ENCODE measurements around the gene RFPL3. TPM values are rescaled to one million over a fixed set of nuclear protein-coding genes. Genes with fewer than 3 reads are reported as not detected.

RFPL3 gene
- total and polyA plus RNA-seq, 2 of the 13 experiments (the other 11 are each of a cell fraction or from before 2014, with no cell fraction given): not detected

DNA sequence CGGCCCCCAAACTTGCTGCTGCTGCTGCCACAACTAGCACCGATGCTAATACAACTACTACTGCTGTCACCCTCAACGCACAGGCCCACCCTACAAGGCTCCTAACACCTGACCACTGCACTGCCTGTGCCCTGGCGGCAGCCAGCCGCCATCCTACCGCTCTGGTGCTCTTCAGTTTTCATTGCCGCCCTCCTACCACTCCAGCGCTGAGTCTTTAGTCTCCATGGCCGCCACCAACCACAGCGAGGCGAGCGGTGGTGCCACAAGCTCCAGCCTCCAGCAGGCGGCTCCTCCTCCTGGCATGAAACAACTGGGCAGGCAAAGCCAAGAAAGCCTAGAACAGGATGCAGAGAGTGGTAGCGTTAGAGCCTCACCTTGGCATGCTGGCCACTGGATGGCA, 5.0 kb upstream of the RFPL3 start:
- no peak overlapping the region for H3K4me3 ChIP-seq (replicated peaks in 1 of 3; ENCODE audit: insufficient read depth in 1 of 3, low read depth in 2 of 3, low read length in 3 of 3)
- ChIA-PET POLR2A (no interaction called here), CTCF (ENCODE audit: low intra/inter-chr PET ratio, low total read pairs) (no interaction called here)
- WGBS (ENCODE audit: low lambda C conversion rate): 68% methylated on average over 6 of the region's 14 CpGs
- peak; percentile 40; the same call in 1 of the 3 replicates for ATAC-seq
- no peaks in the 10 kb centered on the region for H3K36me3 ChIP-seq (replicated peaks in 1 of 2; ENCODE audit: control insufficient read depth in 1 of 2, insufficient read depth in 2 of 2, low read length in 2 of 2)
- H3K4me2 ChIP-seq (ENCODE audit: low read depth, low read length): no peak overlapping the region
- in situ Hi-C loops (cut with HindIII; ENCODE audit: extremely low pct_ligation_motif_present, low pct_unique_long_range_greater_than_20kb) (no loop called here), intact Hi-C loops (cut with micrococcal nuclease; ENCODE audit: unreplicated experiment) (no loop called here)
- no peak overlapping the region for H2AFZ ChIP-seq (ENCODE audit: low read length)
- H3K27ac ChIP-seq (ENCODE audit: extremely low read length, insufficient read depth, low read length): no peak overlapping the region
- H3K79me2 ChIP-seq (ENCODE audit: insufficient read depth, low read length): no peaks in the 10 kb centered on the region
- H3K9ac ChIP-seq (ENCODE audit: insufficient read depth, low read depth, low read length): no peak overlapping the region
- no peak for FAIRE-seq
- 0 out of 2 replicates have a peak, but pooled peaks have one; percentile 2 for TF ChIP-seq ZNF687 (CRISPR knock-in tag; IDR thresholded peaks at IDR 0.05)
- TF ChIP-seq NPAS2 (CRISPR knock-in tag; IDR thresholded peaks at IDR 0.05; ENCODE audit: borderline replicate concordance): no peak
- no peaks in the 10 kb centered on the region for H3K27me3 ChIP-seq (ENCODE audit: control insufficient read depth in 1 of 2, insufficient read depth in 2 of 2, low read length in 2 of 2)
- H3K4me1 ChIP-seq (ENCODE audit: insufficient read depth, low read length): no peaks in the 10 kb centered on the region
- H4K20me1 ChIP-seq (ENCODE audit: insufficient read depth, low read length): no peaks in the 10 kb centered on the region
- DNase-seq (ENCODE audit: low spot score): no peak
- BruUV-seq (replicated peaks): no TSS peak
- H3K9me3 ChIP-seq (ENCODE audit: low read length): no peaks in the 10 kb centered on the region

DNA sequence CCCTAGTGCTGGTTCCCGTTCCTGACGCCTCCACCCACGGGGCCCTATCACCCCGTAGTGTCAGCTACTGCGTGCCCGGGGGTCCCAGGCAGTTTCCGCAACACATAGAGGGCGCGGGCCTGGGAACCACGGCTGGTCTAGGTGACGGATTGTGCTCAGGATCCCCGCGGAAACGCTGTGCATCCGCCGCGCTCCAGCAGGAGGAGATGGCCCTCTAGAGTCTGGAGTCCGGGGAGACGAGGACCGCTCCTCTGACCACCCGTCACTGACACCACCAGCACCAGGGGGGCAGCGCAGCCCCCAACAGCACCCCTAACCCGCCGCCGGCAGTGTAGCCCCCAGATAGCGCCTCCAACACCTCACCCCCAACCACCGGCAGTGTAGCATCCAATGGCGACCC, 4.4 kb upstream of the RFPL3 start:
- Histone ChIP-seq H3K9ac (ENCODE audit: insufficient read depth, low read depth, low read length) (no peak overlapping the region), H3K27me3 (ENCODE audit: control insufficient read depth in 1 of 2, insufficient read depth in 2 of 2, low read length in 2 of 2) (no peaks in the 10 kb centered on the region), H2AFZ (ENCODE audit: low read length) (no peak overlapping the region), H3K36me3 (replicated peaks in 1 of 2; ENCODE audit: control insufficient read depth in 1 of 2, insufficient read depth in 2 of 2, low read length in 2 of 2) (no peaks in the 10 kb centered on the region), H3K4me3 (replicated peaks in 1 of 3; ENCODE audit: insufficient read depth in 1 of 3, low read depth in 2 of 3, low read length in 3 of 3) (no peak overlapping the region), H4K20me1 (ENCODE audit: insufficient read depth, low read length) (no peaks in the 10 kb centered on the region), H3K9me3 (ENCODE audit: low read length) (no peaks in the 10 kb centered on the region), H3K4me2 (ENCODE audit: low read depth, low read length) (no peak overlapping the region), H3K79me2 (ENCODE audit: insufficient read depth, low read length) (no peaks in the 10 kb centered on the region), H3K4me1 (ENCODE audit: insufficient read depth, low read length) (no peaks in the 10 kb centered on the region), H3K27ac (ENCODE audit: extremely low read length, insufficient read depth, low read length) (no peak overlapping the region)
- FAIRE-seq: no peak
- TF ChIP-seq ZNF687 (CRISPR knock-in tag; IDR thresholded peaks at IDR 0.05) (0 out of 2 replicates have a peak, but pooled peaks have one; percentile 0), SRY (CRISPR knock-in tag; IDR thresholded peaks at IDR 0.05) (no peak)
- WGBS (ENCODE audit: low lambda C conversion rate): 67% methylated on average over 19 of the region's 28 CpGs
- ATAC-seq: no peak
- no peak for DNase-seq (ENCODE audit: low spot score)
- CTCF ChIA-PET (ENCODE audit: low intra/inter-chr PET ratio, low total read pairs): no interaction called here
- POLR2A ChIA-PET: no interaction called here
- BruUV-seq (replicated peaks): no TSS peak
- intact Hi-C loops (cut with micrococcal nuclease; ENCODE audit: unreplicated experiment) (no loop called here), in situ Hi-C loops (cut with HindIII; ENCODE audit: extremely low pct_ligation_motif_present, low pct_unique_long_range_greater_than_20kb) (no loop called here)

Measured in HepG2 (cell line).